ENCODE measurements around the gene PARD3.

- TF ChIP-seq POLR2AphosphoS5 (IDR thresholded peaks at IDR 0.05), result no peak
- TF ChIP-seq CTCF (IDR thresholded peaks at IDR 0.05), result no peak
- no peak for TF ChIP-seq POLR2A (IDR thresholded peaks at IDR 0.05)
Observed at GRCh38 chr10:34794835-34795234, 20.3 kb downstream of the PARD3 start.
